Stimulated activated CD4-positive, alpha-beta T cell treated with anti-CD3 and anti-CD28 coated beads, Interleukin-12 subunit alpha, Interleukin-12 subunit beta, amount 100 ng/mL, for 48 hours (primary cell): Measurements from ENCODE around the gene UMOD.

Source experiments
- DNase-seq, 3 donors: peaks; one replicate each; pipeline ENCODE4 v3.0.0-alpha.2; 2020; ENCODE audit warnings: low read depth in 2 of 3, low spot score in 1 of 3

The UMOD gene

GRCh38 chr16:20364051-20364450, 11.5 kb upstream of the UMOD start:
- DNase-seq: no peak

DNA sequence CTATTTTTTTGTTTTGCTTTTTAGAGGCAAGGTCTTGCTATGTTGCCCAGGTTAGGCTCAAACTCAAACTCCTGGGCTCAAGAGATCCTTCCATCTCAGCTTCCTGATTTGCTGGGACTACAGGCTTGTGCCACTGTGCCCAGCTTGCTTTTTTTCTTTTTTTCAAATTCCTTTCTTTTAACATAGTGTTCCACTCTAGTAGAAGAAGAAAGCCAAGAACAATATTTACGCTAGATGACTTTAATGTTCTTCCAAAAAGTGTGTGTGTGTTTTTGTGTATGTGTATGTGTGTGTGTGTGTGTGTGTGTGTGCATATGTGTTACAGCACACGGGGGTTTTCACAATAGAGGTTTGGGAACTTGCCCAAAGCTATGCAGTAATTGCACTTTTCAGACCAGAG, 10.7 kb upstream of the UMOD start:
- DNase-seq: no peak

DNA sequence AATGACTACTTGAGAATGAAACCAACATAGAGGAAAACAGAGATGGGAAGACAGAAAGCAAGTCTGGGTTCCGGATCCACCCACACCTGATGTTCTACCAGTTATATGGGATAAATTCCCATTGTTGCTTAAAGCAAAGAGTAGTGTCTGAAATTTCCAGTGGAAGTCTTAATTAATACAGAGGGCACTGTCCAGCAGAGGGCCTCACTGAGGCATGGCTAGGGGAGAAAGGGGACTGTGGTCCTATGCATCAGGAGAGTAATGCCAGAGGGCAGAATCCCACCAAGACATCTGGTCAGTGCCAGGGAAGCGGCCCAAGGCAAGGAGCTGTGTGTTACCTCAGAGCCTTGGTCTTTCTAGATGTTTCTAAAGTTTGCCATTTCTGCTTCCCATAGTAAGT, 7.5 kb upstream of the UMOD start:
- DNase-seq: no peak

DNA sequence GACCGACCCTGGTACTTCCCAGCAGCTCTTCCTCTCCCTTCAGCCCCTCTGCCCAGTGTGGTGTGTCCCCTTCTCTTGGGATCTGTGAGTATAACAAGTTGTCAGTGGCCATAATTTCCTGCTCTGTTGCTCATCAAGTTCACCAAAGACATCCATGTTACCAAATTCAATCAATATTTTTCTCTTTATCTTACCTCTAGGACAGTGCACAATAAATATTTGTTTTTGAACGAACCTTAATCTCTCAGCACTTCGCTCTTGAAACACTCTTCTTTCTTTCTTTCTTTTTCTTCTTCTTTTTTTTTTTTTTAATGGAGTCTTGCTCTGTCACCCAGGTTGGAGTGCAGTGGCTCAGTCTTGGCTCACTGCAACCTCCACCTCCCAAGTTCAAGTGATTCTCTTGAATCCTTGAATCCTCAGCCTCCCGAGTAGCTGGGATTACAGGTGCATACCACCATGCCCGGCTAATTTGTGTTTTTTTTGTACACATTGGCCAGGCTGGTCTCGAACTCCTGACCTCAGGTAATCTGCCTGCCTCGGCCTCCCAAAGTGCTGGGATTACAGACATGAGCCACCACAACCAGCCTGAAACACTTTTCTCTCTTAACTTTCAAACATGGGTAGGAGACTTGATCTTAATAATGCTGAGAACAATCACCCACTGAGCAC, 2.7 kb upstream of the UMOD start:
- DNase-seq: no peak

DNA sequence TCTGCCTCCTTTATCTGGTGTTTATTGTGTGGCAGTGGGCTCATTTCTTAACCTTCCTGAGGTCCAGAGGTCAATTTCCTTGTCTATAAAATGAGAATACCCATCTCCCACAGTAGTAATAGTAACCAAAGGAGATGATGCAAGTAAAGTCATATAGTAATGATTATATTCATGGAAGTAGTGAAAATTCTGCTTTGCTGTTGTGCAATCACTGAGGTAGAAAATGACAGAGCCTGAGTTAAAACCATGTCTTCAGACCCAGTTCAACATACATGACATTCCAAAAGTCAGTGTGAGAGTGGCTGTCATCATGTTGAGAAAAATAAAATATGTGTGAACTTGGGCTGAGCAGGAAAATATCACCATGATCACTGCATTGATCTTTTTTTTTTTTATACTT, 864 bp upstream of the UMOD start:
- no peak for DNase-seq

DNA sequence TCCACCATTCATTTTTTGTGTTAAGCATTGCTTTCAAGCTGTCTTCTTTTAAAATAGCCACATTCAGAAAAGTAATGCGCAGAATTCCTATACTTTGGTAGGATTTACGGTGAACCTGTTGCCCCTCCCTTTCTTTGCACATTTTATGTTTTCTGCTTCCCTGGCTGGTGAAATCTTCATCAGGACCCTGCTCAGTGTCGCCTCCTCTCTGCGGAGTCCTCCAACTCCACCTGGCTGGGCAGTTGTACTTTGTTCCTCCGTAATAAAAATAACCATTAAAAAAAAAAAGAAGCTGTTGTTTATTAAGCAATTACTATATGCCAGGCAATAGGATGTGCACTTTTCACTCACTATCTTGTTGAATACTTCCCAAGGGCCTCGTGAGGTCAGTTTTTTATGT, 2.9 kb downstream of the UMOD start:
- no peak for DNase-seq

DNA sequence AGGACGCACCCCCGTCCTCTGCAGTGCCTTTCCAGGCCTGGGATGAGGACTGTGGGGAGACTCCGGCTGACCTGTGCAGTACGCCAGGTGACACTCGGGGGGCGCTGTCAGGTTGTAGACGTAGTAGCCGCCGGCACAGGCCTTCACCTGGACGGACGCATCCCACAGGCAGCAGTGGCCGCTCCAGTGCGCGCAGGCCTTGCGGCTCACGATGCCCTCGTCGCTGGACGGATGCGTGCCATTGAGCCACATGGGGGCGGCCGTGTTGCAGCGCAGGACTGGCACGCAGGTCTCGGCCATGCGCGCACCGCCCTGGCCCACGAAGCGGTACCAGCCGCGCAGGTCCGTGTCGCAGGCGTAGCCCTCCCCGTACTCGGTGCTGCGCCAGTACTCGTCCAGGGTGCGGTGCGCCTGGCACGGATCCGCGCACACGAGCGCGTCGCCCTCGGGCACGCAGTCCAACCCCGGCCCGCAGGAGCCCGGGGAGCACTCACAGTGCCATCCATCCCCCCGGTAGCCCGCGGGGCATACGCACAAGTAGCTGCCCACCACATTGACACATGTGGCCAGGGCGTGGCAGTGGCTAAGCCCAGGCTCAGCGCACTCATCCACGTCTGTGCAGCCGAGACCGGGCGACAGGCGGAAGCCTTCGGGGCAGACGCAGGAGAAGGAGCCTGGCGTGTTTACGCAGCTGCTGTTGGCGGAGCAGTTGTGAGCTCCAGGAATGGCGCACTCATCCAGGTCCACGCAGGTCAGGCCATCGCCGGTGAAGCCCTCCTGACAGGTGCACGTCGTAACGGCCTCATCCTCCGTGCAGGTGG, 3.9 kb downstream of the UMOD start:
- no peak for DNase-seq

DNA sequence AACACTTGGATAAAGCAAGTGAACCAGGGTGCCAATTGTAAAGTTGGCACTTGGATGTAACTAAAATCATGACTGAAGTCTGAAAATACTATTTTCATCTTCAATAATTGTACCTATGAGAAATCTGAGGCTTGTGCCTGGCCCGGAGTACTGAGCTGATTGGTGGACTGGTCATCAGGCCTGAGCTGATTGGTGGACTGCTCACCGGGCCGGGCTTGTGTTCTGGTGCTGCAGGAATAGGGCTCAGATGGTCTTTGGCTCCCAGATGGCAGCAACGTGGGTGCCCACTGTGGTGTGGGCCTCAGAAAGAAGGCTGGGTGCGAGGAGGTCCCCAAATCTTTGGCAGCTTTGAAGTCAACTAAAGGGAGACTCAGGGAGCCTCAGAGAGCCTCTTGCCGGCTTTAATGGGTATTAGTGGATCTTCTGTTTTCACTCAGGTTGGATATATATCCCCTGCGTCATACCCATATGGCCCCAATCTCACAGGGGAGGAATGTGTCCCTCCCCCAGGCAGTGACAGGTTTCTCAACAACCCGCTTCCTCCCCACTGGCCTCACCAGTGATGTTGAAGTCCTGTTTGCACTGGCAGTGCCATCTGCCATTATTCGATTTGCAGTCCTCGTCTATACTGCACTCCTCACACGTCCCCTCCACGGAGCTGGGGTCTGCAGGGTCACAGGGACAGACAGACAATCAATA, 4.7 kb downstream of the UMOD start:
- no peak for DNase-seq

DNA sequence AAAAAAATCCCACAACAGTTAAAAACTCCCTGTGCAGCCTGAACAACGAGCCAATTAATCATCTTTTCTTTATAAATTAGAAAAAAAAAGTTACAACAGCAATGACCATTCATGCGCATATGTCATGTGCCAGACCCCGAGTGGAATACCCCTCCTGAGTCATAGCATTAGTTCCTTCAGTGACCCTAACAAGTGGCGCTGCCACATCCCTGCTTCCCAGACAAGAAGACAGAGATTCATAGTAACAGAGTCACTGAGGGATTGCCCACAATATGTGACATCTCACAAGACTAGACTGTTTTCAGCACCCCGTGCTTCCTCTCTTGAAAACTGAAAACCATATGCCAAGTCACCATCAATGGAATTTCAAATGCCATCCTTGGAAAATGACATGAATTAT, 7.9 kb downstream of the UMOD start:
- no peak for DNase-seq

DNA sequence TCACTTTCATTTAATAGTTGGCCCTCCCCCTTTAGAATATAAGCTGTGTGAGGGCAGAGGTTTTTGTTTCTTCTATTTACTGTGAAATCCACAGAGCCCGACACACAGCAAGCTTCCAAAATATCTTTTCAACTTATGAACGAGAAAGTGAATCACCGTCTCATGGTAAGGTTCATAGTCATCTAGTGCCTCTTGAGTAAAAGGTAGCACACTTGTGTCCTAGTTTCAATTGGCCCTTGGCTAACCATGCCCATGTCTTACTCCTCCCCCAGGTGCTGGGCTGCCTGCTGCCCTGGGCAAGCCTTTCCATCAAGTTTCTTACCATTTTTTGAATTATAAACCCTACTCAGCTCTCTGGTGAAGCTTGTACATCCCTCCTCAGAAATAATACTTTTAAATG, 12.8 kb downstream of the UMOD start:
- no peak for DNase-seq

GRCh38 chr16:20336955-20337354, 15.6 kb downstream of the UMOD start:
- DNase-seq: no peak

- DNase-seq: no peak
These were observed 18.1 kb downstream of the UMOD start for GRCh38 chr16:20334396-20334795.

DNA sequence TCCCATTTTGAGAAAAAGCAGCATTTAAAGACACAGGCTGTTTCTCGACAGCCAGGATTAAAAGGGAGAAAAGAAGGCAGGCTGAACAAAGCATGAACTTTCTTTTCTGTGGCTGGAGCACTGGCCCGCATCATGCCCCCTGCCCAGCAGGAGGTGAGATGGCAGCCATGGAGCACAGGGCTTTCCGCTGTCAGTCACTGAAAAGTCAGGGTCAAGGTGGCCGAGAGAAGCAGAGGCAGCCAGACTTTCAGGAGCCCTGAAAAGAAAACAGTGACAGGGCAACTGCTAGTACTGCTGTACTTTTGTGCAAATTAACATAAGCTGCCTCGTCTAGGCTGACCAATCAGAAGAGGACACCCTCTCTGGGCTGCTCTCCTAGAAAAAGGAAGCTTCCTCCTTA, 19.4 kb downstream of the UMOD start:
- DNase-seq: no peak

- DNase-seq: no peak
These were observed 20.1 kb downstream of the UMOD start for GRCh38 chr16:20332411-20332810.

DNA sequence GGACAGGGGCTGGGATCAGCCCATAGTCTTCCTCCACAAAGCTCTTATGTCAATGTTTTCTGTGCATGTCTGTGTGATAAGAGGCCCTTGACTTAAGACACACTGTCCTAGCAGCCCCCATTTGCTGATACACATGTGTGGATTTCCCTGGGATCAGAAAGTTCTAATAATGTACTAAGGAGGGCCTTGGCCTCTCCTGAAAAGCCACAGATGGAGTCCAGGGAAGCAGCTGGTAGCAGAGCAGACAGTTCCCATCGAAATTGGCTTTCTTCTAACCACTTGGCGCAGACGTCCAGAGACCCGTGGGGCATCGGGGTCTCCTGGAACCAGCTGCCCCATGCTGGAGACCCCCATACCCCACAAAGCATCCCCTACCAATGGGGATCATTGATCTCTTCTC, 20.9 kb downstream of the UMOD start:
- DNase-seq: no peak

DNA sequence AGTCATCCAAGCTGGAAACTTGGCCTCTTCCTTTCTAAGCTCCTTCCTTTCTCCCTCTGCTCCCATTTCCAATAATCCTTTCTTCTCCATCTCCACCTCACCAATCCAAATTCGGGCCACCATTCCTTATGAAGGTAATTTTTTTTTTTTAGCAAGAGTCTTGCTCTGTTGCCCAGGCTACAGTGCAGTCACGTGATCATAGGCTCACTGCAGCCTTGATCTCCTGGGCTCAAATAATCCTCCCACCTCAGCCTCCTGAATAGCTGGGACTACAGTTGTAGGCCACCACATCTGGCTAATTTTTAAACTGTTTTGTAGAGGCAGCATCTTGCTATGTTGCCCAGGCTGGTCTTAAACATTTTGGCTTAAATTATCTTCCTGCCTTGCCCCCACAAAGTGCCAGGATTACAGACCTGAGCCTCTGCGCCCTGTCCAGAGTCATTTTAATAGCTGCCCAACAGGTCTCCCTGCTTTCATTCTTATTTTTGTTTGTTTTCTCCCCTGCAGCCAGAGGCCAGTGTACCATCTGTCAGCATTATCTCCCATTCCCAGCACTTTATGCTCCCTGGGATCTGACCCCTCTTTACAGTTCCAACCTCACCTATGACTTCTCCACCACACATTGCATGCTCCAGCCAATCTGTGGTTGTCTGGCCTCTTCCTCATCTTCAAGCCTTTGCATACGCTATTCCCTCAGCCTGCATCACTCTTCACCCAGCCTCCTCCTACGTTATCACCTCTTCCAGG, 22.9 kb downstream of the UMOD start:
- no peak for DNase-seq

GRCh38 chr16:20327444-20328041, 25.0 kb downstream of the UMOD start, which contains the start of gene GP2:
Gene GP2 (minus strand): TSS chr16:20327513. CDS start chr16:20326431, 1,082 bp downstream.
- DNase-seq: no peak

GRCh38 chr16:20326321-20326720, 26.2 kb downstream of the UMOD start:
- no peak for DNase-seq

DNA sequence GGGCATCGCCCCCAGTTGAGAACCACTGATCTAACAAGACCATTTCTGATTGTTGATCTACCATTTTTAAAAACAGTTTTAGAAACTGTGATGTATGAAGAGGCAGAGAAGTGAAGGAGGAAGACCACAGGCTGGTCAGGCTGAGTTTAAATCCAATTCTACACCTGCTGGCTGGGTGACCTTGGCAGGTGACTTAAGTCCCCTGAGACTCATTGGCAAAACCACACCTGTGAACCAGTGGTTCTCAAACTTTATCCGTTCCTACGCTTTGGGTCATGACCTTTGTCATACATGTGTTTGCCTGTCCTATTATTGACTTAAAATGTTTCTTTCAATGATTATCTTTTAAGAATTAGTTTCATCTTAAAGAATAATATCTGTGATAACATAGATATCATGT, 27.5 kb downstream of the UMOD start:
- no peak for DNase-seq

- DNase-seq: no peak
These were observed 28.9 kb downstream of the UMOD start for GRCh38 chr16:20323591-20324117.

GRCh38 chr16:20322696-20323095, 29.8 kb downstream of the UMOD start:
- no peak for DNase-seq
